T-helper 9 cell (primary cell): ENCODE results near the gene BAK1.
"Not testable (repeated sequence)": the region's sequence is repeated elsewhere in the genome, so short reads cannot be mapped to it uniquely, and the experiment has no call there.

ENCODE experiments used
- DNase-seq: peaks from one replicate; pipeline ENCODE4 v3.0.0-alpha.2; 2020

Gene BAK1

DNA sequence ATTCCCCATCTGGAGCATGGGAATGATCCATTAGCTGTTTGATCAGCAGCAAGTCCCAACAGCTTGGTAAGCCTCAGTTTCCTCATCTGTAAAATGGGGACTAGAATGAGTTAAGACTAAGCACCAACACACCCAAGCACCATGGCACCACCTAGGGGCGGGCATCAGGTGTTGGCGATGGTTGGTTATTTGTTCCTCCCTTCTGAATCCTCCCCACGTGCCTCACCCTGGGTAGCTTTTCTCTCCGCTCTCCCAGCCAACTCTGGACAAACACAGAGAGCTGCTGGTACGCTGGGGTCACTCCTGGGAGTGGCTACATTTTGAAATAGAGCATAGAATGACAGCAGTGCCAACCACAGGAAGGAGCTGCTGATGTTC, 27.7 kb upstream of the BAK1 start:
- DNase-seq: no peak

DNA sequence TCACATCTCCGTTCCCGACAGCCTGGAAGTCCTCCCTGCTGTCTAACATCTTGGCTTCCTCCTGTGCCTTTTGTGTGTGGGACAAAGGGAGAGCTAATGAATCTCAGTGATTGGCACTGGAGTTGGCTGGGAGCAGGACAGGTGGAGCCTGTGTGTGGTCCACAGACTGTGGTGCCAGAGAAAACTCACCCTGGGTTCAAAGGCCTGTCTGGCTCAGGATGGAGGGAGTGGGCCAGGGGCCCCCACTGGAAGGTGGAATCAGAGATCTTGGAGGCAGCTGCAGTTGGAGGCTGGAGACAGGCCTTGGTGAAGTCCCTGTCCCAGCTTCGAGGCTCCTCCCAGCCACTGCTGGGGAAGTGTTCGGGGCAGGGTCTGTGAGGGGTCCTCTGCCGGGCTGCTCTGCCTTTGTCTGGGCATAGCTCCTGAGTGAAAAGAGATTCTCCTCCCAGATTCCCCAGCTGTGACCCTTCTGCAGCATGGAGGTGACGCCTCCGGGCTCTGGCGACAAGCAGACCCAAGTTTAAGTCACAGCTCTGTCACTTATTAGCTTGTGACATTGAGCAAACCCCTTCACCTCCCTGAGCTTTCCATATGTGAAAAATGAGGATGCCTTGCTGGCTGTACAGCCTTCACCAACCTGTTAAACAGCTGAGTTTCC, 27.2 kb upstream of the BAK1 start:
- DNase-seq: no peak

DNA sequence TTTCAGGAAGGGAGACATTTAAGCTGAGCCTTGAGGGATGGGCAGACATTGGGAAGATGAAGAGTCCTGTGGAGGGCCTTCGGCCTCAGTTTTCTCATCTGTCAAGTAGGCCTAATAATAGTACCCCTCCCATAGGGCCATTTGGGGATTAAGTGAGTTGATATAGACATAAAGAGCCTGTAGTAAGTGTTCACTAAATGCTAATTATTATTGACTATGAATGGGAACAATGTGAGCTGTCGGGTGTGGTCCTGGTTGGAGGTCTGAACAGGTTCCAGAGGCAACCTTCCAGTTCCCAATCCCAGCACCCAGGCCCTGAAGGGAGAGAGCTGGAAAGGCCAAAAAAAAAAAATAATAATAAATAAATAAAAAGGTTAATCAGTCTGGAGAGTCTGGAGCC, 26.6 kb upstream of the BAK1 start:
- no peak for DNase-seq

DNA sequence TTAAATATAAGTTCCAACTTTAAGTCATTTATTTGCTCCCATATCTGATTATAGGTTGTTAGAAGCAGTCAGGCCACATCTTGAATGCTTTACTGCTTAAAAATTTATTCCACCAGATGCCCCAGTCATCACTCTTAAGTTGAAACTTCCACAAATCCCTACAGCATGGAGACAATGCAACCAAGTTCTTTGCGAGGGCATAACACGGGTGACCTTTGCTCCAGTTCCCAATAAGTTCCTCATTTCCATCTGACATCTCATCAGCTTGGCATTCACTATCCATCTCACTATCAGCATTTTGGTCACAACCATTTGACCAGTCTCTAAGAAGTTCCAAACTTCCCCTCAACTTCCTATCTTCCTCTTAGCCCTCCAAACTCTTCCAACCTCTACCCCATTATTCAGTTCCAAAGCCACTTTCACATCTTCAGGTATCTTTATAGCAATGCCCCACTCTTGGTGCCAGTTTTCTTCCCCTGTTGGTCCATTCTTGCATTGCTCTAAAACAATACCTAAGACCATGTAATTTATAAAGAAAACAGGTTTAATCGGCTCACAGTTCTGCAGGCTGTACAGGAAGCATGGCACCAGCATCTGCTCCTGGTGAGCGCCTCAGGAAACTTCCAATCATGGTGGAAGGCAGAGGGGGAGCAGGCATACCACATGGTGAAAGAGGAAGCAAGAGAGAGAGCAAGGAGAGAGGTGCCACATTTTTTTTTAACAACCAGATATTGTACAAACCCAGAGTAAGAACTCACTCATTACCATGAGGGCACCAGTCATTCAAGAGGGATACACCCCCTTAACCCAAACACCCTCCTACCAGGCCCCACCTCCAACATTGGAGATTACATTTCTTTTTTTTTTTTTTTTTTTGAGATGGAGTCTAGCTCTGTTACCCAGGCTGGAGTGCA, 25.1 kb upstream of the BAK1 start:
- no peak for DNase-seq

DNA sequence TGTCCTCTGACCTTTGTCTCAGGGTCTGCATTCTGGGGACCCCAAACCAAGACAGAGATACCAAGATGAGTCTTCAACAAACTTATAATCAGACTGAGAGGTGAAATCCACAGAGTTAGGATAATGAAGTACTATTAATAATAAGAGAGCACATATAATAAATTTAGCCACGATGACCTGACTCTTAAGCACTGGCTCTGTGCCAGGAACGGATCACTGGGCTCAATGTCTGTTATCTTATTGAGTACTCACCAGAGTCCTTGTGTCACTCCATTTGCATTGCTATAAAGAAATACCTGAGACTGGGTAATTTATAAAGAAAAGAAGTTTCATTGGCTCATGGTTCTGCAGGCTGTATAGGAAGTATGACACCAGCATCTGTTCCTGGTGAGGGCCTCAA, 22.1 kb upstream of the BAK1 start:
- DNase-seq: no peak

DNA sequence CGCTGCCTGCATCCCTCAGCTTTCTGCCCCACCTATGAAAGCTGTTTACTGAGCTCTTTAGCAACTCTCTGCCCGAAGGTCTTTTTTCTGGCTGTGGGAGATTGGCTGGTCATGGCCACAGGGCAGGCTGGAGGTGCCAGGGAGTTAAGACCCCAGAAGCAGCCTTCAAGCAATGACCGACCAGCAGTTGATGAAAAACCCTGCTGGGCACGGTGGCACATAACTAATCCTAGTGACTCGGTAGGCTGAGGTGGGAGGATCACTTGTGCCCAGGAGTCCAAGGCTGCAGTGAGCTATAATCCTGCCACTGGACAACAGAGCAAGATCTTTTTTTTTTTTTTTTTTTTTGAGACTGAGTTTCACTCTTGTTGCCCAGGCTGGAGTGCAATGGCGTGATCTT, 20.7 kb upstream of the BAK1 start:
- DNase-seq: no peak

DNA sequence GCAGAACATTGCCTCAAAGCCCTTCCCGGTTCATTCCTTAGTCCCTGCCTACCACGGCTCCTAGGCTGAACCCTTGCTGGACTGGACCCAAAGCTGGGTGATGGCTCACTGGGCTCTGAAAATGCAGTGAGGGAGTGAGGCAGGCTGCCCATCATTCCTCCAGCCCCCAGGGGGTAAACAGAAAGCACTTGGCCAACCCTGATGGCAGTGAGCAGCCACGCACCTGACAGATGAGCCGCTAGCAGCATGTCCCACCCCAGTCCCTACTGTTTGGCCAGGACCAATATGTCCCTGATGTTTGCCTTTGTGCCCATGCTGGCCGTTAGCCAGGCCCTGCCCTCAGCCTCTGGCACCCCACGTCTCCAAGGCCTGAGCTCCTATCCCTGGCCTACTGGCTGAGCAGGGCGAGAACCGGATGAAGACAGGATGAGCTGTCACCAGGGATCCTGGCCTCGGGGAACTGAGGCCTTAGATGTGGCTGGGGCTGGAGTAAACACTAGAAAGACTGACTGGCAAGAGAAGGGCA, 19.4 kb upstream of the BAK1 start:
- no peak for DNase-seq

DNA sequence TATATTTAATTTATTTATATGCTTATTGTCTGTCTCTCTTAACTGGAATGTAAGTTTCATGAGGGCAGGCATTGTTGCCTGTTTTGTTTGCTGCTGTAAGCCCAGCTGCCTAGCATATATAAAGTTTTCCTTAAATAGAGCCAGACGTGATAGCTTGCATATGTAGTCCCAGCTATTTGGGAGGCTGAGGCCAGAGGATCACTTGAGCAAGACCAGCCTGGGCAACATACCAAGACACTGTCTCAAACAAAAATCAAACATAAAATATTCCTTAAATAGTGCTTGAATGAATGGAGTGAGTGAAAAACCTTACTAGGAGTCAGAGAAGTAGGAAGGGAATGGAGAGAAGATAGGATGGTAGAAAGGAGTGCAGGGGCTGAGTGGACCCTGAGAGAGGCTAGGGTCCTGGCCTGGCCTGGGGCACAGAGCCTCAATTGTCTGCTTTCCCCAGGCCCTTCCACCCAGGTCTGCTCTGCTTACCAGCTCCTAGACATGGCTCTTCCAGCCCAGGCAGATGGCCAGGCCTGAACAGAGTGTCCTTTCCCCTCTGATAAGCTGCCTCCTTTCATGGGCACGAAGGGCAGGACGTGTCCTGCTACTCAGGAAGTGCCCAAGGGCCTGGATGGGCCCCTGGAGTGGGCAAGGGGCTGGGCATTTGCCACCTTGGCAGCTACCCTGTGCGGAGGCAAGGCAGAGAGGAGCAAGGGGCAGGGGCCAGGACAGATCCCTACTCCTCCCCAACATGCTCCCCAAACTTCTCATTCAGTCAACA, 17.7 kb upstream of the BAK1 start:
- DNase-seq: no peak

DNA sequence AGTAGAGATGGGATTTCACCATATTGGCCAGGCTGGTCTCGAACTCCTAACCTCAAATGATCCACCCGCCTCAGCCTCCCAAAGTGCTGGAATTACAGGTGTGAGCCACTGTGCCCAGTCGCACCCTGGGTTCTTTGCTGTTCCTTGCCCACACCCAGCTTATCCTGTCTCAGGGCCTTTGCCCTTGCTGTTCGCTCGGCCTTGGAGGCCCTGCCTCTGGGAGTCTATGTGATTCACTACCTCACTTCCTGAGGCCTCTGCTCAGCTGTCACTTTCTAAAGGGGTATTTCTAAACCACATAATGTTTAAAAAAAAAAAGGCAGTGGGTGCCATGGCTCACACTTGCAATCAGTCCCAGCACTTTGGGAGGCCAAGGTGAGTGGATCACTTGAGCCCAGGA, 16.8 kb upstream of the BAK1 start:
- DNase-seq: not testable (repeated sequence)

DNA sequence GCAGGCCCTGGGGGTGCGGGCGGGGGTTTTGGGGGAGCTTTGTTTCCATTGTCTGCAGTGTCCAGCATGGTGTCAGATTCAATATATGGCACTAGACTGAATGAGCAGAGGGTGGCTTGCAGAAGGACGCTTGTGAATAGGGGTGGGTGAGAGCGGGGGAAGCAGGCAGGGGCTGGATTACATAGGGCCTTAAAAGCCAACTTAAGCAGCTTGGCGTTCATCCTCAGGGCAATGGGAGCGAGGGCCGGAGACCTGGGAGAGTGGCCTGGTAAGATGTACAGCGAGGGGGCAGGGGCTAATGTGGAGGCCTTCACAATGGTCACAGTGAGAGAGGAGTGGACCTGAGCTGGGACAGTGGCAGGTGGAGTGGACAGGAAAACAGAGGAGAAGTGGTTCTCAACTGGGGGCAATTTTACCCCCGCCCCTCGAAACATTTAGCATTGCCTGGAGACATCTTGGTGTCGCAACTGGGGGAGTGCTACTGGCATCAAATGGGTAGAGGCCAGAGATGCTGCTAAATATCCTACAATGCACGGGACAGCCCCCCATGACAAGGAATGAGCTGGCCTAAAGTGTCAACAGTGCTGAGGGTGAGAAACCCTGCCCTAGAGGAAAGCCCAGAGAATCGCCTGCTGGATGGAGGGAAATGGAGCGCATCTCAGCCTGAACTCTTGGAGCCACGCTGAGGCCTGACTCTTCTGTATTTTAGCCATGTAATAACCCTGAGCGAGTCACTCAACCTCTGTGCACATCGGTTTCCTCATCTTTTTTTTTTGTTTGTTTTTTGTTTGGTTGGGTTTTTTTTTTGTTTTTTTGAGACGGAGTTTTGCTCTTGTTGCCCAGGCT, 15.1 kb upstream of the BAK1 start:
- no peak for DNase-seq

DNA sequence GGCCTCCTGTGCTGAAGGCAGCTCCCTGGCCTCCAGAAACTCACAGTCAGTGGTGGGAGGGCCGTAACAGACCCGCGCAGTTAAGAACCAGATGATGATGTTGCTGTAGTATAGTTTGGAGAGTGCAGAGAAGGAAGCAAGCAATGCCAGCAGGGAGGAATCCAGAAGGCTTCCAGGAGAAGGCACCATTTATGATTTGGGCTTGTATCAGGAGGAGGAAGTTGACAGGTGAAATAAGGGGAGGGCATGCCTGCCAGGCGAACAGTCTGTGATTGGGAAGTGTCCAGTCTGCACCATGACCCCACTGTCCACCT, 13.3 kb upstream of the BAK1 start:
- no peak for DNase-seq

DNA sequence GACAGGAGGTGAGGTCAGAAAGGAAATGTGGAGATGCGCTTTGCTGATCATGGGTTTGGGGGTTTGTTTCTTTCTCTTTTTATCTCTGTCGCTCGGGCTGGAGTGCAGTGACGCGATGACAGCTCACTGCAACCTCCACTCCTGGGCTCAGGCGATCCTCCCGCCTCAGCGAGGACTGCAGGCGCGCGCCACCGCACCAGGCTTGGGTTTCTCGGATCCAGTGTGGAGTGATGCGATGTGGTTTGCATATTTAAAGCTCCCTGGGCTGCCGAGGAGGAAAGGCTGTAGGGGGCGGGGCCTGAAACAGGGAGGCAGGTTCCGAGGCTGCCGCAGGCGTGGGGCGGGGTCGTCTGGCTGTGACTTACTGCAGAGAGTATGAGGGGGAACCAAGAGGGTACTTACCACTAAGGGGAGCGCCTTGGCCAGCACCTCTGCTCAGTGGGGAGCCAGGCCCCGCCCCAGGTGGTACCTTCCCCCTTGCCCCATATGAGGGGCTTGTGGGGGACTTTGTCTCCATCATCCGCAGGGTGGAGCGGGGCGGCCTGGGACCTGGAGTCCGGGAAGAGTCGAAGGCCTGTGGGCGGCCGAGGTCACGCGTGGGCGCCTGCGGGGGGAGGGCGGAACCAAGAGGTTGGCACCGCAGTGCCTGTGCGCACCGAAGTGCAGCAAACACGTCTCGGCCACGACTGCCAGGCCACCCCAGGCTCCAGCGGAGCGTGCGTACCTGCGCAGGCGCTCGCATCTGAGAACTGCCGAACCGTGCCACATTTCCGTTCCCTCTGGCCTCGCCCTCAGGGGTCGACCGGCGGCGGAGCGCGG, 12.7 kb upstream of the BAK1 start:
- DNase-seq: peak; percentile 39

DNA sequence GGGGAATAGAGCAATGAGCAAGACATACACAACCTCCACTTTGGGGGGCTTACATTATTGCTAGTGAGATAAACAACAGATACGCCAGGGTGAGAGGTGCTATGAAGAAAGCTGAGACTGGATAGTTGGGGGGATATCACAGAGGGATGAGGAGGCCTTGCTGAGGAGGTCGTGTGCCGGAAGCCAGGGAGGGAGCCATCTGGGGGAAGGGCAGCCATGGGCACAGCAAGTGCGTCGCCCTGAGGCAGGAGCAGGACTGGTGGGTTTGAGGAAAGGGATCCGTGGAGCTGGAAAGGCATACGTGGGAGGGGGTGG, 12.2 kb upstream of the BAK1 start:
- DNase-seq: no peak

DNA sequence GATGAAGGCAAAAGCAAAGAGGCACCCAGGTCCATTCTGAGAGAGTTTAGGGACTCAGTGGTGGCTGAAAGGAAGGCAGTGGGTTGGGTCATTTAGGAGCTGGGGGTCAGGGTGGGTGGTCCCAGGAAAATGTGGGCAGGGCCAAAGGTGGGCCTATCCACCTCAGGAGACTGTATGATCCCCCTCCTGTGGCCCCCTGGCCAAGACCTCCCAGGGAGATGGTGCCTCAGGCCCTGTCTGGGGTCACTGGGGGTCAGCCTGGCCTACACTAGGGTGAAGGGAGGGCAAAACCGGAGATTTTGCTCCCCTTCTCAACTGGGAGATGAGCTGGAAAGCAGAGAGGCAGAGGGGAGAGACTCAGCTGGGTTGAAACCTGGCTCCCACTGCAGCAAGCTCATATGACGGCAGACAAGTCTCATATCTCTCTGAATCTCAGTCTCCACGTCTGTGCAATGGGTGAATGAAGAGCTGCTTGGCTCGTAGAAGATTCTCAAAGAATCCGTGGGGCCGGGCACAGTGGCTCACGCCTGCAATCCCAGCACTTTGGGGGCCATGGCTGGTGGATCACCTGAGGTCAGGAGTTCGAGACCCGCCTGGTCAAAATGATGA, 11.5 kb upstream of the BAK1 start:
- DNase-seq: no peak

DNA sequence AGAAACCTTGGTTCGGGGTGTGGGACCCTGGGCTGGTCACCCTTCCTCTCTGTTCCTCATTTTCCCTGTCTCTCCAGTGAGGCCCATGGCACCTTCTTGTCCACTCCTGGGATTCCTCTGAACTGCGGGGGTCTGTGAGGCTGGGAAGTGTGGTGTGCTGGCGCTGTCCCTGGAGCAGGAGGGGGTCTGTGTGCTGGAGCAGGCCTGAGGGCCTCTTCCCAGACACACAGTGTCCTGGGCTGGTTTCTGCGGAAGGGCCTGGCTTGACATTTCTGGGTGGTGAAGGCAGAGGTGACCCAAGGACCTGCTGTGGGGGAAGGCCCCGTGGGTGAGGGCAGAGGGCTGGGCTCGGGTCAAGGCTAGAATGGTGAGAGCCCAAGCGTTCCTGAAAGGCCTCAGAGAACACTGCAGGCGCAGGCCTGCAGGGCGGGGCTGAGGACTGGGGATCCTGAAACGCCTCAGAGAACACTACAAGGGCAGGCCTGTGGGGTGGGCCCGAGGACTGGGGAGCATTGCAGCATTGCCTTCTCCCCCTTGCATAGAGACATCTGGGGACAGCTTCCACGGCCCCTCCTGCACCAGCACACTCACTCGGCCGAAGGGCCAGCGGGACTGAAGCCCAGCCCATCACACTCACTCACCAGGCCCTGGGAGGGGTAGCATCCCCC, 10.6 kb upstream of the BAK1 start:
- DNase-seq: no peak

DNA sequence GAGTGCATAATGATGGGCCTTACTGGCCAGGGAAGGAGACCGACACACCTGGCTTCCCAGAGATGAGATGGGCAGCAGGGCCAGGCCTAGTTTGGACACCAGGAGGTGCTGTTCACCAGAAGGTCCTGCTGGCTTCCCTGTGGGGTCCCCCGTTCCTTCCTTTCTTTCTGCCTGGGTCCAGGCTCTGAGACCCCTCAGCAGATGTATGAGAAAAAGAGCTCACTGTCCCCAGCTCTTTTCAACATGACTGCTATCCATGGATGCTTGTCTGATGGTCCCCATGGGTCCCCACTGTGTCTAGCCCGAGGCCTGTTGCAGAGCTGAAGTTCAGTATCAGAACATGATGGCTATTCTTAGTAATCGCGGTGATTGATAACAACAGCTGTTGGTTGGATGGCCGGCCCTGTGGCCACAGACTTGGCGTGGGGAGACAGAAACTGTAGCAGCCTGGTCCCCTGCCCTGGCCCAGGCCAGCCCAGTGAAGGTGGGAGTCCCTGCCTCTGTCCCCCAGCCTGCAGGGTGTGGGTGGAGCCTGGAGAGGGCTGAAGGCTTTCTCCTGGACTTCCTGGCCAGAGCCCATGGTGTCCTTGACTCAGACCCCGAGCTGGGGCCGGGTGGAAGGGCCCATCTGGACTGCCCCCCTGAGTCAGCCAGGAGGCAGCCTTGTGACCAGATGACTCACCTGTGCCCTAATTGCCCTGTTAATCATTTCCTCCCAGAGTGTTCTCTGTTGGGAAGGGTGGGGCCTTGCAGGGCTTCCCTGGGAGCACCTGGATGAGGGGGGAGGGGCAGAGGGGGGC, 9.9 kb upstream of the BAK1 start:
- no peak for DNase-seq

DNA sequence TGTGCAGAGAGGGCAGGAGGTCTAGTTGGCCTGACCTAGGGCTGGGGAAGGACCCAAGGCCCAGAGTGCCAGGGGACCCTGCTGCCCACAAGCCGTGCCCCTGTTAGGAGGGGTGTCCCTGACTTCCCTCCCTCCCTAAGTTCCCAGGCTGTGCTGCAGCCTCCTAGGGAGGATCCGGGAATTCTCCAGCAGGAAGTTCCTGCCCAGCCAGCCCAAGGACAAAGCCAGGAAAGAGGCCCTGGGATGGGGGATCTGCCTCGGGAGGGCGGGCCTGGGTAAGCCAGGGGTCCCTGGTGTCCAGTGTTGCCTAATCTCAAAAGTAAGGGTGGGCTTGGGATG, 9.3 kb upstream of the BAK1 start:
- DNase-seq: no peak

DNA sequence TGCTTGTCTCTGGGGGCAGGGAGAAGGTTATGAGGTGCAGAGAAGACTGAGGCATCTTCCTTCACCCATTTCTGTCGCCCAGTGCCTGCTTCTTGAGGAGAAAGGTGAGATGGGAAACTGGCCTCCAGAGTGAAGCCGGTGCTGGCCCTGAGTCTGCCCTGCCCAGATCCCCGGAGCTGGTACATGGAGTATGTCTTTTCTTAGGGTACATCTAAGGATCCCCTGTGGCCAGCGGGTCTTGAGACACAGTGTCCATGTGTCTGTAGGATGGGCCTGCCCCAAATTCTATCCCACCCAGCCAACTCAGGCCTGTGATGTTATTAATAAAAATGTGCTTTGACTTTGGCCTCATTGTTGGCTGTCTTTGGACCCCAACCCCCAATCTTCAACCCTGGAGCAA, 8.8 kb upstream of the BAK1 start:
- DNase-seq: no peak

DNA sequence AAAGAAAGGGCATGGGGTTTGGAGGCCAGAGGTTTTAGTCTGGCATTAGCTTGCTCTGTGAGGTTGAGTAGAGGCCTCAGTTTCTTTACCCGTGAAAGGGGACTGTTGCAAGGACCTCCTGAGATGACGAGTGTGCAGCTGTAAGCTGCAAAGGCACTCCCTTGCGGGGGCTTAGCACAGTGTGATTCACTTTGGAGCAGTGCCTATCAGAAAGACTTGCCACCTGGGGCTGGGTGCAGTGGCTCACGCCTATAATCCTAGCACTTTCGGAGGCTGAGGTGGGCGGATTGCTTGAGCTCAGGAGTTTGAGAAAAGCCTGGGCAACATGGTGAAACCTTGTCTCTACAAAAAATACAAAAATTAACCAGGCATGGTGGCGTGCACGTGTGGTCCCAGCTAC, 7.5 kb upstream of the BAK1 start:
- DNase-seq: no peak

DNA sequence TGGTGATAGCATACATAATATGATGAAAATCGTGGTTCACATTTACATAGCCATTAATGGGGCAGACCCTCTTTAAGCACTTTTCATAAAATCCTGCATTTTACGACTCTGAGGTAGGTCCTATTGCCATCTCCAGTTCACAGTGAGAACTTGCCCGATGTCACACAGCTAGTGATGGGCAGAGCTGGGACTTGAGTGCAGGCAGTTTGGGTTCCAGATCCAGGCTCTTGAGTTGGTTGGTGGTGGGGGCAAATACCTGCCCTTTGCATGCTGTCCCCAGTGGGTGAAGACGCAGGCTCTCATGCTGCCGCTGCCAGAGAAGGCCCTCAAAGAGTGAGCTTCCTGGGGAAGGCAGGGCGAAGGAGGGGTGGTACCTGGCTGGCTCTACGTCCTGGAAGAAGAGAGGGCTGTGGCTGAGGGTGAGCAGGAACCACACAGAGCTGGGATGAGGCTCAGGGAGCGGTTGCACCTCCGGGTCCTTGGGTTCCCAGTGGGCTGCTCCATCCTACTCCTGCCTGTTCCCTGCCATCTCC, 6.1 kb upstream of the BAK1 start:
- DNase-seq: no peak
